ENCODE data around the gene SCO2. TPM values are rescaled to one million over a fixed set of nuclear protein-coding genes. Genes with fewer than 3 reads are reported as not detected.
A peak's percentile ranks its signal among the peaks of the same experiment; 100 is the strongest.

SCO2 gene
- total and polyA plus RNA-seq, 10 of the 15 experiments (the other 5 are each of a cell fraction or from before 2014, with no cell fraction given) = 0.18 to 16.0 (median 2.4) TPM; not detected in 1

DNA sequence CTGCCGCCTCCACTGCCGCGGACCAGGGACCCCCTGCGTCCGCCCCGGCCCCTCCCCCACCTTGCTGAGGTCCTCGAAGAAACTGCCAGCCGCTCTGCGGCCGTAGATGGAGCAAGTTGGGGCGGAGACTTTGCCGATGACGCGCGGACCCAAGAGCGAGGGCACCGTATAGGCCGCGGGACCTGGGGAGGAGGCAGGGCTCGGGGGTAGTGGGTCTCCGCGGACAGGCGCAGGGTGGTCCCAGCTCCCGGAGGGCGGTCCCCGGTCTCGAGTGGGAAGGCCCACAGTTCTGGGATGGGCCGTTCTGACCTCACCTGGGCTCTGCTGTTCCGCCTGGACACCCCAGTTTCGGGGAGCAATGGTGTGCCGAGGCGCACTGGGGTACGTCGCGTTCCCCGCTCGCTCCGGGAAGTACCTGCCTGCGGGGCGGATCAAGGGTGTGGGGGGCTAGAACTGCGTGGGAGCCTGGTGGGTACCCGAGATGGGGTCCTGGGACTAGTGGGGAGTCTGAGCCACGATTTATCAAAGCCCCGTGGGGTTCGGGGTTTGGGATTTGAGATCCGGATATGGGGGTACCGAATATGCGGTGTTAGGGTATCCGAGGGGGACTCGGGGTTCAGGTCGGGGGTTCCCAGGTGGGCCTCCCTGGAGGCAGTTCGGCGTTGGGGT is 5.6 kb upstream of the SCO2 start (continued):
- TF ChIP-seq WRNIP1 (IDR thresholded peaks at IDR 0.05; ENCODE audit: borderline replicate concordance, low read depth, low read length) (no peak), BMI1 (IDR thresholded peaks at IDR 0.05; ENCODE audit: borderline replicate concordance) (peak; percentile 73; the same call in 1 of the 2 replicates), PML (IDR thresholded peaks at IDR 0.05; ENCODE audit: low read length) (no peak), CEBPB (IDR thresholded peaks at IDR 0.05; ENCODE audit: borderline replicate concordance in 1 of 2, low read depth in 2 of 2, low read length in 2 of 2) (no peak), RUNX3 (IDR thresholded peaks at IDR 0.05; ENCODE audit: low read length) (no peak), SMAD1 (IDR thresholded peaks at IDR 0.05; ENCODE audit: low read depth, partially characterized antibody) (peak; percentile 87), MEF2B (IDR thresholded peaks at IDR 0.05; ENCODE audit: partially characterized antibody, poor library complexity, severe bottlenecking) (peak; percentile 40), SUZ12 (IDR thresholded peaks at IDR 0.05; ENCODE audit: unreplicated experiment) (no peak), NFYB (IDR thresholded peaks at IDR 0.05; ENCODE audit: insufficient read depth, low read depth, low read length) (no peak), BCL11A (IDR thresholded peaks at IDR 0.05; ENCODE audit: low read depth, low read length) (no peak), POU2F2 (IDR thresholded peaks at IDR 0.05; ENCODE audit: borderline replicate concordance, low read depth, low read length) (peak; percentile 82; the same call in 2 of the 3 replicates), JUNB (IDR thresholded peaks at IDR 0.05) (no peak), TCF3 (IDR thresholded peaks at IDR 0.05; ENCODE audit: borderline replicate concordance, insufficient read depth, low read depth, low read length) (peak; percentile 53; the same call in 1 of the 2 replicates), GATAD2B (conservative IDR thresholded peaks at IDR 0.05; ENCODE audit: low read depth) (peak; percentile 73), NR2F1 (conservative IDR thresholded peaks at IDR 0.05) (no peak), RCOR1 (conservative IDR thresholded peaks at IDR 0.05; ENCODE audit: low read depth, low read length) (no peak), ZNF274 (IDR thresholded peaks at IDR 0.05; ENCODE audit: insufficient read depth, insufficient read length) (no peak), YBX1 (IDR thresholded peaks at IDR 0.05) (no peak)
- TF ChIP-seq, protein P1, sequence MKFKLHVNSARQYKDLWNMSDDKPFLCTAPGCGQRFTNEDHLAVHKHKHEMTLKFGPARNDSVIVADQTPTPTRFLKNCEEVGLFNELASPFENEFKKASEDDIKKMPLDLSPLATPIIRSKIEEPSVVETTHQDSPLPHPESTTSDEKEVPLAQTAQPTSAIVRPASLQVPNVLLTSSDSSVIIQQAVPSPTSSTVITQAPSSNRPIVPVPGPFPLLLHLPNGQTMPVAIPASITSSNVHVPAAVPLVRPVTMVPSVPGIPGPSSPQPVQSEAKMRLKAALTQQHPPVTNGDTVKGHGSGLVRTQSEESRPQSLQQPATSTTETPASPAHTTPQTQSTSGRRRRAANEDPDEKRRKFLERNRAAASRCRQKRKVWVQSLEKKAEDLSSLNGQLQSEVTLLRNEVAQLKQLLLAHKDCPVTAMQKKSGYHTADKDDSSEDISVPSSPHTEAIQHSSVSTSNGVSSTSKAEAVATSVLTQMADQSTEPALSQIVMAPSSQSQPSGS (IDR thresholded peaks at IDR 0.05; ENCODE audit: low read length) = no peak
- TF ChIP-seq, protein P2, sequence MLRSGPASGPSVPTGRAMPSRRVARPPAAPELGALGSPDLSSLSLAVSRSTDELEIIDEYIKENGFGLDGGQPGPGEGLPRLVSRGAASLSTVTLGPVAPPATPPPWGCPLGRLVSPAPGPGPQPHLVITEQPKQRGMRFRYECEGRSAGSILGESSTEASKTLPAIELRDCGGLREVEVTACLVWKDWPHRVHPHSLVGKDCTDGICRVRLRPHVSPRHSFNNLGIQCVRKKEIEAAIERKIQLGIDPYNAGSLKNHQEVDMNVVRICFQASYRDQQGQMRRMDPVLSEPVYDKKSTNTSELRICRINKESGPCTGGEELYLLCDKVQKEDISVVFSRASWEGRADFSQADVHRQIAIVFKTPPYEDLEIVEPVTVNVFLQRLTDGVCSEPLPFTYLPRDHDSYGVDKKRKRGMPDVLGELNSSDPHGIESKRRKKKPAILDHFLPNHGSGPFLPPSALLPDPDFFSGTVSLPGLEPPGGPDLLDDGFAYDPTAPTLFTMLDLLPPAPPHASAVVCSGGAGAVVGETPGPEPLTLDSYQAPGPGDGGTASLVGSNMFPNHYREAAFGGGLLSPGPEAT (IDR thresholded peaks at IDR 0.05; ENCODE audit: low read depth) = peak; percentile 56; the same call in 1 of the 2 replicates
- TF ChIP-seq, protein P3, sequence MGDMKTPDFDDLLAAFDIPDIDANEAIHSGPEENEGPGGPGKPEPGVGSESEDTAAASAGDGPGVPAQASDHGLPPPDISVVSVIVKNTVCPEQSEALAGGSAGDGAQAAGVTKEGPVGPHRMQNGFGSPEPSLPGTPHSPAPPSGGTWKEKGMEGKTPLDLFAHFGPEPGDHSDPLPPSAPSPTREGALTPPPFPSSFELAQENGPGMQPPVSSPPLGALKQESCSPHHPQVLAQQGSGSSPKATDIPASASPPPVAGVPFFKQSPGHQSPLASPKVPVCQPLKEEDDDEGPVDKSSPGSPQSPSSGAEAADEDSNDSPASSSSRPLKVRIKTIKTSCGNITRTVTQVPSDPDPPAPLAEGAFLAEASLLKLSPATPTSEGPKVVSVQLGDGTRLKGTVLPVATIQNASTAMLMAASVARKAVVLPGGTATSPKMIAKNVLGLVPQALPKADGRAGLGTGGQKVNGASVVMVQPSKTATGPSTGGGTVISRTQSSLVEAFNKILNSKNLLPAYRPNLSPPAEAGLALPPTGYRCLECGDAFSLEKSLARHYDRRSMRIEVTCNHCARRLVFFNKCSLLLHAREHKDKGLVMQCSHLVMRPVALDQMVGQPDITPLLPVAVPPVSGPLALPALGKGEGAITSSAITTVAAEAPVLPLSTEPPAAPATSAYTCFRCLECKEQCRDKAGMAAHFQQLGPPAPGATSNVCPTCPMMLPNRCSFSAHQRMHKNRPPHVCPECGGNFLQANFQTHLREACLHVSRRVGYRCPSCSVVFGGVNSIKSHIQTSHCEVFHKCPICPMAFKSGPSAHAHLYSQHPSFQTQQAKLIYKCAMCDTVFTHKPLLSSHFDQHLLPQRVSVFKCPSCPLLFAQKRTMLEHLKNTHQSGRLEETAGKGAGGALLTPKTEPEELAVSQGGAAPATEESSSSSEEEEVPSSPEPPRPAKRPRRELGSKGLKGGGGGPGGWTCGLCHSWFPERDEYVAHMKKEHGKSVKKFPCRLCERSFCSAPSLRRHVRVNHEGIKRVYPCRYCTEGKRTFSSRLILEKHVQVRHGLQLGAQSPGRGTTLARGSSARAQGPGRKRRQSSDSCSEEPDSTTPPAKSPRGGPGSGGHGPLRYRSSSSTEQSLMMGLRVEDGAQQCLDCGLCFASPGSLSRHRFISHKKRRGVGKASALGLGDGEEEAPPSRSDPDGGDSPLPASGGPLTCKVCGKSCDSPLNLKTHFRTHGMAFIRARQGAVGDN (IDR thresholded peaks at IDR 0.05) = peak; percentile 49
- TF ChIP-seq, protein P4, sequence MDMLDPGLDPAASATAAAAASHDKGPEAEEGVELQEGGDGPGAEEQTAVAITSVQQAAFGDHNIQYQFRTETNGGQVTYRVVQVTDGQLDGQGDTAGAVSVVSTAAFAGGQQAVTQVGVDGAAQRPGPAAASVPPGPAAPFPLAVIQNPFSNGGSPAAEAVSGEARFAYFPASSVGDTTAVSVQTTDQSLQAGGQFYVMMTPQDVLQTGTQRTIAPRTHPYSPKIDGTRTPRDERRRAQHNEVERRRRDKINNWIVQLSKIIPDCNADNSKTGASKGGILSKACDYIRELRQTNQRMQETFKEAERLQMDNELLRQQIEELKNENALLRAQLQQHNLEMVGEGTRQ (IDR thresholded peaks at IDR 0.05; ENCODE audit: borderline replicate concordance, low read depth, low read length) = no peak

All from GM12878 (cell line).